Mucosa of stomach (tissue), 1 donor: ENCODE data around the gene SCG5.
"Not testable (repeated sequence)": the region's sequence is repeated elsewhere in the genome, so short reads cannot be mapped to it uniquely, and the experiment has no call there.

Experiments
- H3K27me3 ChIP-seq: one replicate; pipeline ENCODE4 v1.7.0; 2013; ENCODE audit warnings: mild to moderate bottlenecking, low read length; ENCODE audit not compliant: control insufficient read depth, insufficient read depth
- H3K36me3 ChIP-seq: one replicate; pipeline ENCODE4 v1.7.0; 2013; ENCODE audit warnings: low read length; ENCODE audit not compliant: control insufficient read depth, insufficient read depth
- H3K4me1 ChIP-seq: one replicate; pipeline ENCODE4 v1.7.0; 2013; ENCODE audit warnings: mild to moderate bottlenecking, low read length; ENCODE audit not compliant: control insufficient read depth, insufficient read depth
- H3K4me3 ChIP-seq: one replicate; pipeline ENCODE4 v1.7.0; 2013; ENCODE audit warnings: low read length
- H3K9ac ChIP-seq: one replicate; pipeline ENCODE4 v1.7.0; 2013; ENCODE audit warnings: mild to moderate bottlenecking, low read length, moderate library complexity
- H3K9me3 ChIP-seq: one replicate; pipeline ENCODE4 v1.7.0; 2013; ENCODE audit warnings: mild to moderate bottlenecking, low read length, moderate library complexity; ENCODE audit not compliant: control insufficient read depth
- donor health status: Pancreatic carcinoma.

The SCG5 gene

GRCh38 chr15:32641517-32642059, at the start of gene SCG5:
Gene SCG5, plus strand, starts transcription at chr15:32641710. Its CDS starts 1,883 bp downstream, at chr15:32643593.
- Histone ChIP-seq H3K9ac (peak within 1 kb of the TSS; percentile 17), H3K36me3 (no peaks in the 10 kb centered on the region), H3K9me3 (no peaks in the 10 kb centered on the region), H3K4me1 (no peaks in the 10 kb centered on the region), H3K4me3 (peak within 1 kb of the TSS; percentile 25), H3K27me3 (peaks cover 5% of the 10 kb centered on the region)

GRCh38 chr15:32593151-32593550, 48.4 kb upstream of the SCG5 start, which contains the start of gene GOLGA8N:
Gene GOLGA8N, plus strand, starts transcription at chr15:32593456.
- not testable (repeated sequence) for H3K4me3 ChIP-seq, H3K4me1 ChIP-seq, H3K36me3 ChIP-seq, H3K9ac ChIP-seq, H3K9me3 ChIP-seq, H3K27me3 ChIP-seq

- H3K4me1 ChIP-seq, H3K36me3 ChIP-seq, H3K27me3 ChIP-seq, H3K9ac ChIP-seq, H3K4me3 ChIP-seq, H3K9me3 ChIP-seq: not testable (repeated sequence)
These were observed 32.0 kb upstream of the SCG5 start for GRCh38 chr15:32609518-32609917.

- H3K9ac ChIP-seq, H3K9me3 ChIP-seq, H3K36me3 ChIP-seq, H3K4me1 ChIP-seq, H3K27me3 ChIP-seq, H3K4me3 ChIP-seq: not testable (repeated sequence)
These were observed 30.8 kb upstream of the SCG5 start for GRCh38 chr15:32610719-32611118.

- not testable (repeated sequence) for H3K36me3 ChIP-seq, H3K27me3 ChIP-seq, H3K9me3 ChIP-seq, H3K4me1 ChIP-seq
- Histone ChIP-seq H3K9ac (peak overlapping the region; percentile 49), H3K4me3 (peak overlapping the region; percentile 66)
These were observed 26.8 kb upstream of the SCG5 start for GRCh38 chr15:32614712-32615050.

- not testable (repeated sequence) for H3K27me3 ChIP-seq, H3K9me3 ChIP-seq, H3K36me3 ChIP-seq, H3K4me1 ChIP-seq
- peak within 1 kb of the TSS; percentile 66 for H3K4me3 ChIP-seq
- peak within 1 kb of the TSS; percentile 70 for H3K9ac ChIP-seq
These were observed 26.2 kb upstream of the SCG5 start, which contains the start of gene ARHGAP11A for GRCh38 chr15:32615051-32615870. Gene ARHGAP11A, plus strand, starts transcription at chr15:32615504. Its CDS starts 708 bp downstream, at chr15:32616212.

- Histone ChIP-seq H3K9ac (peak overlapping the region; percentile 70), H3K4me3 (peak overlapping the region; percentile 41)
- H3K36me3 ChIP-seq, H3K4me1 ChIP-seq, H3K9me3 ChIP-seq, H3K27me3 ChIP-seq: not testable (repeated sequence)
These were observed 25.6 kb upstream of the SCG5 start for GRCh38 chr15:32615871-32616426.

GRCh38 chr15:32636410-32636809, 5.1 kb upstream of the SCG5 start:
- Histone ChIP-seq H3K4me1 (no peaks in the 10 kb centered on the region), H3K27me3 (no peaks in the 10 kb centered on the region), H3K9me3 (no peaks in the 10 kb centered on the region), H3K36me3 (no peaks in the 10 kb centered on the region), H3K9ac (no peak overlapping the region), H3K4me3 (no peak overlapping the region)

GRCh38 chr15:32636908-32637567, 4.5 kb upstream of the SCG5 start:
- Histone ChIP-seq H3K4me1 (no peaks in the 10 kb centered on the region), H3K4me3 (no peak overlapping the region), H3K9me3 (no peaks in the 10 kb centered on the region), H3K27me3 (peaks cover 5% of the 10 kb centered on the region), H3K36me3 (no peaks in the 10 kb centered on the region), H3K9ac (no peak overlapping the region)

GRCh38 chr15:32637704-32638103, 3.8 kb upstream of the SCG5 start:
- Histone ChIP-seq H3K9ac (no peak overlapping the region), H3K27me3 (peaks cover 5% of the 10 kb centered on the region), H3K4me1 (no peaks in the 10 kb centered on the region), H3K36me3 (no peaks in the 10 kb centered on the region), H3K9me3 (no peaks in the 10 kb centered on the region), H3K4me3 (no peak overlapping the region)

- Histone ChIP-seq H3K36me3 (no peaks in the 10 kb centered on the region), H3K4me1 (no peaks in the 10 kb centered on the region), H3K4me3 (no peak overlapping the region), H3K9me3 (no peaks in the 10 kb centered on the region), H3K27me3 (peaks cover 5% of the 10 kb centered on the region), H3K9ac (no peak overlapping the region)
These were observed 1.3 kb downstream of the SCG5 start for GRCh38 chr15:32642667-32643435.
